HG03354 (cell line): Measurements from ENCODE around the gene ZNF236.
"Not testable (repeated sequence)": the region's sequence is repeated elsewhere in the genome, so short reads cannot be mapped to it uniquely, and the experiment has no call there.

Source experiments
- ATAC-seq: cut with Tn5 transposase; IDR thresholded peaks from one replicate; pipeline ENCODE4 v1.9.1; 2021; ENCODE audit warnings: mild to moderate bottlenecking; ENCODE audit not compliant: unreplicated experiment, poor library complexity, severe bottlenecking

Gene ZNF236

GRCh38 chr18:76962851-76963250 lies 140.5 kb downstream of the ZNF236 start:
- ATAC-seq, result no peak

- ATAC-seq, result peak; percentile 38
Observed at GRCh38 chr18:76963936-76964335, 141.6 kb downstream of the ZNF236 start.

GRCh38 chr18:76965555-76966151 lies 143.3 kb downstream of the ZNF236 start:
- ATAC-seq, result peak; percentile 74

- ATAC-seq, result not testable (repeated sequence)
Observed at GRCh38 chr18:76967299-76967698, 144.9 kb downstream of the ZNF236 start.

- ATAC-seq, result no peak
Observed at GRCh38 chr18:76967721-76968472, 145.5 kb downstream of the ZNF236 start.

GRCh38 chr18:76970770-76971559 lies 148.6 kb downstream of the ZNF236 start:
- no peak for ATAC-seq

- no peak for ATAC-seq
Observed at GRCh38 chr18:76972241-76972640, 149.9 kb downstream of the ZNF236 start.

- no peak for ATAC-seq
Observed at GRCh38 chr18:76972846-76973519, 150.6 kb downstream of the ZNF236 start.

GRCh38 chr18:76973520-76974266 lies 151.3 kb downstream of the ZNF236 start:
- no peak for ATAC-seq

GRCh38 chr18:76974386-76974785 lies 152.0 kb downstream of the ZNF236 start:
- ATAC-seq, result no peak

GRCh38 chr18:76975577-76976110 lies 153.3 kb downstream of the ZNF236 start:
- no peak for ATAC-seq

- no peak for ATAC-seq
Observed at GRCh38 chr18:76977108-76977621, 154.8 kb downstream of the ZNF236 start.

GRCh38 chr18:76977684-76978232 lies 155.4 kb downstream of the ZNF236 start:
- ATAC-seq, result no peak

- no peak for ATAC-seq
Observed at GRCh38 chr18:76978616-76979015, 156.3 kb downstream of the ZNF236 start.

- ATAC-seq, result no peak
Observed at GRCh38 chr18:76979111-76979751, 156.9 kb downstream of the ZNF236 start.

- ATAC-seq, result no peak
Observed at GRCh38 chr18:76979906-76980305, 157.5 kb downstream of the ZNF236 start.

GRCh38 chr18:76980663-76981395 lies 158.5 kb downstream of the ZNF236 start:
- peak; percentile 46 for ATAC-seq
